ENCODE measurements around the gene POPDC3.

- TF ChIP-seq CTCF (conservative IDR thresholded peaks at IDR 0.05; ENCODE audit: low read depth, low read length) (no peak), RCOR1 (IDR thresholded peaks at IDR 0.05; ENCODE audit: insufficient replicate concordance, low read length) (no peak), POLR2A (IDR thresholded peaks at IDR 0.05; ENCODE audit: low read depth, low read length) (no peak), CEBPB (IDR thresholded peaks at IDR 0.05; ENCODE audit: low read depth, low read length) (no peak), CHD1 (IDR thresholded peaks at IDR 0.05; ENCODE audit: low read depth, low read length) (no peak), RFX5 (IDR thresholded peaks at IDR 0.05; ENCODE audit: low read depth, low read length) (no peak), RAD21 (IDR thresholded peaks at IDR 0.05; ENCODE audit: low read length) (no peak), NFE2L2 (IDR thresholded peaks at IDR 0.05; ENCODE audit: low read depth, low read length) (no peak), BHLHE40 (IDR thresholded peaks at IDR 0.05; ENCODE audit: low read depth, low read length) (no peak), SMC3 (IDR thresholded peaks at IDR 0.05; ENCODE audit: low read depth, low read length) (no peak)
- TF ChIP-seq, protein P1, sequence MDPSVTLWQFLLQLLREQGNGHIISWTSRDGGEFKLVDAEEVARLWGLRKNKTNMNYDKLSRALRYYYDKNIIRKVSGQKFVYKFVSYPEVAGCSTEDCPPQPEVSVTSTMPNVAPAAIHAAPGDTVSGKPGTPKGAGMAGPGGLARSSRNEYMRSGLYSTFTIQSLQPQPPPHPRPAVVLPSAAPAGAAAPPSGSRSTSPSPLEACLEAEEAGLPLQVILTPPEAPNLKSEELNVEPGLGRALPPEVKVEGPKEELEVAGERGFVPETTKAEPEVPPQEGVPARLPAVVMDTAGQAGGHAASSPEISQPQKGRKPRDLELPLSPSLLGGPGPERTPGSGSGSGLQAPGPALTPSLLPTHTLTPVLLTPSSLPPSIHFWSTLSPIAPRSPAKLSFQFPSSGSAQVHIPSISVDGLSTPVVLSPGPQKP (IDR thresholded peaks at IDR 0.05; ENCODE audit: borderline replicate concordance, low read depth, low read length): no peak
Observed at GRCh38 chr6:105199711-105200110, 19.9 kb upstream of the POPDC3 start.

Measured in IMR-90 (cell line).